Mononuclear cell (primary cell): Measurements from ENCODE around the gene YIF1A. TPM values are rescaled to one million over a fixed set of nuclear protein-coding genes. Genes with fewer than 3 reads are reported as not detected.
"Not testable (repeated sequence)": the region's sequence is repeated elsewhere in the genome, so short reads cannot be mapped to it uniquely, and the experiment has no call there.

ENCODE experiments used
- H3K27me3 ChIP-seq: 2 replicates; pipeline ENCODE4 v1.6.0; 2011; ENCODE audit warnings: low read length, control low read depth; ENCODE audit not compliant: insufficient read depth
- H3K4me1 ChIP-seq: 2 replicates; pipeline ENCODE4 v1.5.1; 2011; ENCODE audit warnings: mild to moderate bottlenecking, low read length, control low read depth; ENCODE audit not compliant: insufficient read depth
- H3K4me3 ChIP-seq: 2 replicates; pipeline ENCODE4 v1.5.1; 2011; ENCODE audit warnings: mild to moderate bottlenecking, low read length, moderate library complexity
- H3K9me3 ChIP-seq: 2 replicates; pipeline ENCODE4 v1.5.1; 2011; ENCODE audit warnings: low read depth, mild to moderate bottlenecking, control low read depth, low read length
- total RNA-seq: library from RNA; depleted of rRNA; stranded (reverse); fragments of >200 nt; gene quantifications from one replicate; pipeline ENCODE4 v1.2.3, GENCODE V29; 2012

Gene YIF1A
- total RNA-seq, 1 donor = 13.1 TPM

GRCh38 chr11:66286699-66287098 lies 2.2 kb downstream of the YIF1A start:
- Histone ChIP-seq H3K9me3 (no peaks in the 10 kb centered on the region), H3K4me1 (peaks cover 42% of the 10 kb centered on the region), H3K4me3 (no peak overlapping the region), H3K27me3 (peaks cover 15% of the 10 kb centered on the region)

GRCh38 chr11:66285250-66285947 lies 3.5 kb downstream of the YIF1A start:
- H3K4me3 ChIP-seq = no peak overlapping the region
- no peaks in the 10 kb centered on the region for H3K9me3 ChIP-seq
- peaks cover 43% of the 10 kb centered on the region for H3K4me1 ChIP-seq
- peaks cover 4% of the 10 kb centered on the region for H3K27me3 ChIP-seq

- Histone ChIP-seq H3K9me3 (no peaks in the 10 kb centered on the region), H3K4me1 (peaks cover 36% of the 10 kb centered on the region), H3K27me3 (no peaks in the 10 kb centered on the region), H3K4me3 (no peak overlapping the region)
Observed at GRCh38 chr11:66284526-66285078, 4.3 kb downstream of the YIF1A start.

GRCh38 chr11:66283461-66284105 lies 5.4 kb downstream of the YIF1A start:
- Histone ChIP-seq H3K4me3 (no peak overlapping the region), H3K4me1 (peaks cover 36% of the 10 kb centered on the region), H3K9me3 (no peaks in the 10 kb centered on the region), H3K27me3 (no peaks in the 10 kb centered on the region)

GRCh38 chr11:66282468-66283455 lies 6.2 kb downstream of the YIF1A start:
- H3K27me3 ChIP-seq = no peaks in the 10 kb centered on the region
- H3K4me3 ChIP-seq = no peak overlapping the region
- no peaks in the 10 kb centered on the region for H3K9me3 ChIP-seq
- H3K4me1 ChIP-seq = peaks cover 29% of the 10 kb centered on the region

- Histone ChIP-seq H3K9me3 (no peaks in the 10 kb centered on the region), H3K4me3 (no peak overlapping the region), H3K27me3 (no peaks in the 10 kb centered on the region), H3K4me1 (peaks cover 28% of the 10 kb centered on the region)
Observed at GRCh38 chr11:66281776-66282467, 7.0 kb downstream of the YIF1A start.

- H3K9me3 ChIP-seq = no peaks in the 10 kb centered on the region
- peaks cover 25% of the 10 kb centered on the region for H3K4me1 ChIP-seq
- H3K27me3 ChIP-seq = no peaks in the 10 kb centered on the region
- H3K4me3 ChIP-seq = no peak overlapping the region
Observed at GRCh38 chr11:66281001-66281400, 7.9 kb downstream of the YIF1A start.

- Histone ChIP-seq H3K4me3 (no peak overlapping the region), H3K4me1 (peaks cover 25% of the 10 kb centered on the region), H3K27me3 (no peaks in the 10 kb centered on the region), H3K9me3 (no peaks in the 10 kb centered on the region)
Observed at GRCh38 chr11:66280428-66280827, 8.5 kb downstream of the YIF1A start.

- Histone ChIP-seq H3K4me1 (peaks cover 25% of the 10 kb centered on the region), H3K27me3 (no peaks in the 10 kb centered on the region), H3K9me3 (no peaks in the 10 kb centered on the region), H3K4me3 (no peak overlapping the region)
Observed at GRCh38 chr11:66279092-66279734, 9.7 kb downstream of the YIF1A start.

GRCh38 chr11:66278363-66279091 lies 10.4 kb downstream of the YIF1A start:
- H3K9me3 ChIP-seq = no peaks in the 10 kb centered on the region
- H3K27me3 ChIP-seq = no peaks in the 10 kb centered on the region
- peaks cover 26% of the 10 kb centered on the region for H3K4me1 ChIP-seq
- no peak overlapping the region for H3K4me3 ChIP-seq

GRCh38 chr11:66277471-66278362 lies 11.2 kb downstream of the YIF1A start, which contains the start of gene CNIH2:
Gene CNIH2, plus strand, starts transcription at chr11:66278175. Its CDS starts 282 bp downstream, at chr11:66278457.
- H3K4me1 ChIP-seq = peaks cover 31% of the 10 kb centered on the region

GRCh38 chr11:66277064-66277463 lies 11.9 kb downstream of the YIF1A start:
- H3K4me1 ChIP-seq = peaks cover 32% of the 10 kb centered on the region
- not testable (repeated sequence) for H3K9me3 ChIP-seq, H3K4me3 ChIP-seq, H3K27me3 ChIP-seq

More at GRCh38 chr11:66277471-66278362, 11.2 kb downstream of the YIF1A start, which contains the start of gene CNIH2:
- Histone ChIP-seq H3K9me3 (no peaks in the 10 kb centered on the region), H3K27me3 (no peaks in the 10 kb centered on the region), H3K4me3 (no peak within 1 kb of the TSS)
